CD8-positive, alpha-beta memory T cell (primary cell): ENCODE measurements around the gene GMPPA. TPM values are rescaled to one million over a fixed set of nuclear protein-coding genes. Genes with fewer than 3 reads are reported as not detected.

Experiments used
- CTCF ChIA-PET: fragments of 350-600 bp; sonication (Branson Sonifier 250); formaldehyde crosslinking; loops from one replicate; lab custom pipeline; 2021; ENCODE audit warnings: antibody characterized with exemption; lab: Charles Lee
- POLR2A ChIA-PET: fragments of 350-600 bp; sonication (Branson Sonifier 250); formaldehyde crosslinking; loops from one replicate; lab custom pipeline; 2021; ENCODE audit warnings: antibody characterized with exemption; lab: Charles Lee
- DNase-seq, 5 donors: peaks; one replicate each; pipeline versions ENCODE4 v3.0.0 to v3.0.0-alpha.2; 2020 to 2022; ENCODE audit warnings: mixed read lengths in 1 of 5
- H3K27ac ChIP-seq: one replicate; pipeline ENCODE4 v1.7.0; 2013; ENCODE audit warnings: low read depth, mild to moderate bottlenecking, low read length, moderate library complexity
- H3K27me3 ChIP-seq: 2 replicates; pipeline ENCODE4 v1.7.0; 2013; ENCODE audit warnings: low read length, mild to moderate bottlenecking; ENCODE audit not compliant: insufficient read depth, poor library complexity, severe bottlenecking
- H3K36me3 ChIP-seq: 2 replicates; pipeline ENCODE4 v1.7.0; 2013; ENCODE audit warnings: mild to moderate bottlenecking, low read length, moderate library complexity; ENCODE audit not compliant: insufficient read depth
- H3K4me1 ChIP-seq: 2 replicates; pipeline ENCODE4 v1.7.0; 2013; ENCODE audit warnings: mild to moderate bottlenecking, low read length, moderate library complexity; ENCODE audit not compliant: insufficient read depth
- H3K4me3 ChIP-seq: 2 replicates; pipeline ENCODE4 v1.7.0; 2013; ENCODE audit warnings: mild to moderate bottlenecking, low read length
- H3K9me3 ChIP-seq: 2 replicates; pipeline ENCODE4 v1.7.0; 2013; ENCODE audit warnings: mild to moderate bottlenecking, low read length
- H3K27ac Mint-ChIP-seq, 8 donors: one replicate each; pipeline ENCODE4 v1.8.0; 2020 to 2021; ENCODE audit warnings: mixed read lengths in 8 of 8, mild to moderate bottlenecking in 6 of 8, inconsistent platforms in 3 of 8, moderate library complexity in 3 of 8
- H3K27me3 Mint-ChIP-seq, 2 donors: one replicate each; pipeline ENCODE4 v1.8.0; 2020 to 2021; ENCODE audit warnings: mixed read lengths in 2 of 2, mild to moderate bottlenecking in 1 of 2, moderate library complexity in 1 of 2
- H3K36me3 Mint-ChIP-seq, 3 donors: one replicate each; pipeline ENCODE4 v1.8.0; 2020 to 2021; ENCODE audit warnings: mixed read lengths in 3 of 3, inconsistent platforms in 1 of 3, mild to moderate bottlenecking in 1 of 3
- H3K4me1 Mint-ChIP-seq, 3 donors: one replicate each; pipeline ENCODE4 v1.8.0; 2020 to 2021; ENCODE audit warnings: mixed read lengths in 3 of 3, inconsistent platforms in 1 of 3, mild to moderate bottlenecking in 1 of 3
- H3K4me3 Mint-ChIP-seq, 7 donors: one replicate each; pipeline ENCODE4 v1.8.0; 2020 to 2021; ENCODE audit warnings: mixed read lengths in 7 of 7, mild to moderate bottlenecking in 6 of 7, moderate library complexity in 4 of 7, inconsistent platforms in 2 of 7
- H3K9me3 Mint-ChIP-seq, 5 donors: one replicate each; pipeline ENCODE4 v1.8.0; 2020 to 2022; ENCODE audit warnings: mixed read lengths in 5 of 5, mild to moderate bottlenecking in 3 of 5, moderate library complexity in 2 of 5, inconsistent platforms in 1 of 5
- polyA plus RNA-seq: library from polyadenylated mRNA; unstranded; fragments of 300-500 nt; fragmentation: Illumina TruSeq; gene quantifications from one replicate; pipeline ENCODE4 v1.2.3, GENCODE V29; 2021
- total RNA-seq, 2 experiments: library from RNA; stranded (reverse); gene quantifications; one replicate each; pipeline ENCODE4 v1.2.3, GENCODE V29; 2021

GMPPA gene
- total and polyA plus RNA-seq, 3 experiments from 2014 or later: 32.5 to 37.1 (median 36.9) TPM

GRCh38 chr2:219506153-219506801, 7.6 kb downstream of the GMPPA start:
- Mint-ChIP-seq H3K9me3 (peaks cover 0 to 4% (median 0%) of the 10 kb centered on the region in 5 donors), H3K4me1 (peaks cover 9 to 16% (median 11%) of the 10 kb centered on the region in 3 donors), H3K4me3 (no peak overlapping the region), H3K36me3 (peaks cover 9 to 50% (median 19%) of the 10 kb centered on the region in 3 donors), H3K27me3 (peaks cover 18 to 26% of the 10 kb centered on the region in 2 donors), H3K27ac (no peak overlapping the region)
- Histone ChIP-seq H3K36me3 (peaks cover 14% of the 10 kb centered on the region), H3K9me3 (no peaks in the 10 kb centered on the region), H3K4me1 (peaks cover 15% of the 10 kb centered on the region), H3K27ac (no peak overlapping the region), H3K4me3 (no peak overlapping the region), H3K27me3 (no peaks in the 10 kb centered on the region)
- ChIA-PET POLR2A (no interaction called here), CTCF (interaction anchor here (0.6 to 6.7 kb wide), 3 partner anchors 10 to 25 kb away, joined by 3 to 36 read pairs (median 3); partner anchors contain the start of gene GMPPA)
- no peak for DNase-seq

- peaks cover 14% of the 10 kb centered on the region for H3K36me3 ChIP-seq
- no peak overlapping the region for H3K4me3 ChIP-seq
- H3K9me3 ChIP-seq: no peaks in the 10 kb centered on the region
- no peaks in the 10 kb centered on the region for H3K27me3 ChIP-seq
- peaks cover 0 to 4% (median 0%) of the 10 kb centered on the region in 5 donors for H3K9me3 Mint-ChIP-seq
- peaks cover 15% of the 10 kb centered on the region for H3K4me1 ChIP-seq
- no peak overlapping the region for H3K27ac Mint-ChIP-seq
- H3K4me3 Mint-ChIP-seq: no peak overlapping the region
- ChIA-PET POLR2A (no interaction called here), CTCF (interaction anchor here (0.6 to 6.7 kb wide), 6 partner anchors 11 to 34 kb away, joined by 3 to 36 read pairs (median 4); partner anchors contain the start of gene GMPPA)
- peaks cover 8 to 17% (median 11%) of the 10 kb centered on the region in 3 donors for H3K4me1 Mint-ChIP-seq
- H3K27me3 Mint-ChIP-seq: peaks cover 23 to 32% of the 10 kb centered on the region in 2 donors
- no peak for DNase-seq
- peaks cover 9 to 47% (median 19%) of the 10 kb centered on the region in 3 donors for H3K36me3 Mint-ChIP-seq
- H3K27ac ChIP-seq: no peak overlapping the region
Observed at GRCh38 chr2:219506802-219507526, 8.3 kb downstream of the GMPPA start.

- H3K27ac Mint-ChIP-seq: no peak overlapping the region
- ChIA-PET POLR2A (no interaction called here), CTCF (interaction anchor here (0.9 to 6.7 kb wide), 4 partner anchors 12 to 33 kb away, joined by 3 to 36 read pairs (median 4); partner anchors contain the start of gene GMPPA)
- peaks cover 0 to 4% (median 0%) of the 10 kb centered on the region in 5 donors for H3K9me3 Mint-ChIP-seq
- no peak overlapping the region for H3K27ac ChIP-seq
- H3K27me3 Mint-ChIP-seq: peaks cover 28 to 37% of the 10 kb centered on the region in 2 donors
- H3K4me1 ChIP-seq: peaks cover 15% of the 10 kb centered on the region
- peaks cover 4% of the 10 kb centered on the region for H3K27me3 ChIP-seq
- no peak overlapping the region for H3K4me3 Mint-ChIP-seq
- no peak for DNase-seq
- no peak overlapping the region for H3K4me3 ChIP-seq
- H3K36me3 ChIP-seq: peaks cover 14% of the 10 kb centered on the region
- no peaks in the 10 kb centered on the region for H3K9me3 ChIP-seq
- peaks cover 9 to 43% (median 19%) of the 10 kb centered on the region in 3 donors for H3K36me3 Mint-ChIP-seq
- H3K4me1 Mint-ChIP-seq: peaks cover 10 to 21% (median 11%) of the 10 kb centered on the region in 3 donors
Observed at GRCh38 chr2:219507581-219508443, 9.1 kb downstream of the GMPPA start.

GRCh38 chr2:219508444-219508734, 9.7 kb downstream of the GMPPA start:
- no peak overlapping the region for H3K4me3 Mint-ChIP-seq

GRCh38 chr2:219508971-219509779, 10.5 kb downstream of the GMPPA start:
- Mint-ChIP-seq H3K27ac (peak overlapping the region in 1 of 8 donors; percentile 21), H3K4me1 (peaks cover 17 to 34% (median 19%) of the 10 kb centered on the region in 3 donors)

More at GRCh38 chr2:219508444-219508734, 9.7 kb downstream of the GMPPA start:
- H3K4me3 ChIP-seq: no peak overlapping the region
- Mint-ChIP-seq H3K27me3 (peaks cover 32 to 43% of the 10 kb centered on the region in 2 donors), H3K36me3 (peaks cover 9 to 41% (median 18%) of the 10 kb centered on the region in 3 donors), H3K27ac (no peak overlapping the region), H3K9me3 (peaks cover 0 to 4% (median 0%) of the 10 kb centered on the region in 5 donors), H3K4me1 (peaks cover 12 to 26% (median 12%) of the 10 kb centered on the region in 3 donors)
- peaks cover 14% of the 10 kb centered on the region for H3K36me3 ChIP-seq
- no peak overlapping the region for H3K27ac ChIP-seq
- ChIA-PET POLR2A (no interaction called here), CTCF (interaction anchor here (1.9 to 6.7 kb wide), 2 partner anchors 12 to 17 kb away, joined by 7 to 36 read pairs; partner anchors contain the start of gene GMPPA)
- H3K27me3 ChIP-seq: peaks cover 8% of the 10 kb centered on the region
- no peak for DNase-seq
- H3K9me3 ChIP-seq: no peaks in the 10 kb centered on the region
- H3K4me1 ChIP-seq: peaks cover 15% of the 10 kb centered on the region

GRCh38 chr2:219509780-219510511, 11.3 kb downstream of the GMPPA start:
- peak overlapping the region in 1 of 8 donors; percentile 21 for H3K27ac Mint-ChIP-seq
- H3K4me1 Mint-ChIP-seq: peaks cover 17 to 37% (median 20%) of the 10 kb centered on the region in 3 donors
- Histone ChIP-seq H3K4me3 (no peak overlapping the region), H3K9me3 (no peaks in the 10 kb centered on the region), H3K4me1 (peaks cover 15% of the 10 kb centered on the region), H3K36me3 (peaks cover 2% of the 10 kb centered on the region), H3K27me3 (peaks cover 12% of the 10 kb centered on the region), H3K27ac (peak overlapping the region; percentile 43)
- POLR2A ChIA-PET: interaction anchor here (1.0 kb wide), 1 partner anchor 11 kb away, joined by 5 read pairs; the partner anchor contains the start of gene GMPPA
- CTCF ChIA-PET: interaction anchor here (0.6 to 6.7 kb wide), 12 partner anchors 9 to 101 kb away, joined by 3 to 36 read pairs (median 4); partner anchors contain the start of gene GMPPA
- DNase-seq: peak in 4 of 5 donors; percentile 7 to 42 (median 29)
- peaks cover 1 to 25% (median 3%) of the 10 kb centered on the region in 3 donors for H3K36me3 Mint-ChIP-seq
- H3K9me3 Mint-ChIP-seq: peaks cover 0 to 4% (median 0%) of the 10 kb centered on the region in 5 donors
- H3K4me3 Mint-ChIP-seq: peak overlapping the region in 6 of 7 donors; percentile 19 to 71 (median 58)
- peaks cover 42 to 56% of the 10 kb centered on the region in 2 donors for H3K27me3 Mint-ChIP-seq

More at GRCh38 chr2:219508971-219509779, 10.5 kb downstream of the GMPPA start:
- H3K9me3 ChIP-seq: no peaks in the 10 kb centered on the region
- ChIA-PET CTCF (interaction anchor here (1.0 to 6.7 kb wide), 7 partner anchors 9 to 71 kb away, joined by 3 to 36 read pairs (median 7); partner anchors contain the start of gene GMPPA), POLR2A (no interaction called here)
- H3K27me3 ChIP-seq: peaks cover 12% of the 10 kb centered on the region
- H3K4me3 Mint-ChIP-seq: peak overlapping the region in 6 of 7 donors; percentile 19 to 71 (median 58)
- H3K27ac ChIP-seq: peak overlapping the region; percentile 38
- peaks cover 39 to 50% of the 10 kb centered on the region in 2 donors for H3K27me3 Mint-ChIP-seq
- H3K36me3 ChIP-seq: peaks cover 8% of the 10 kb centered on the region
- peaks cover 15% of the 10 kb centered on the region for H3K4me1 ChIP-seq
- H3K4me3 ChIP-seq: no peak overlapping the region
- H3K36me3 Mint-ChIP-seq: peaks cover 5 to 33% (median 10%) of the 10 kb centered on the region in 3 donors
- H3K9me3 Mint-ChIP-seq: peaks cover 0 to 4% (median 0%) of the 10 kb centered on the region in 5 donors
- no peak for DNase-seq
